GM23338 (cell line): ENCODE data around the gene EFCAB6. TPM values are rescaled to one million over a fixed set of nuclear protein-coding genes. Genes with fewer than 3 reads are reported as not detected.

Source experiments
- ATAC-seq: fragments of 200-7000 bp; cut with Tn5 transposase; 3 replicates; pipeline ENCODE4 v1.9.1; 2020
- DNase-seq: peaks from one replicate; pipeline ENCODE4 v3.0.0-alpha.2; 2015; ENCODE audit warnings: low spot score
- H2AFZ ChIP-seq: fragments of 200-600 bp; sonication (generic); 2 replicates; pipeline ENCODE4 v1.8.0; 2016; ENCODE audit warnings: antibody characterized with exemption, mild to moderate bottlenecking, moderate library complexity
- H3F3A ChIP-seq: fragments of 200-600 bp; sonication (generic); replicated peaks from 2 replicates; pipeline ENCODE4 v1.8.0; 2017; ENCODE audit warnings: antibody characterized with exemption, mixed run types, low read depth
- H3K27ac ChIP-seq: fragments of 200-600 bp; sonication (generic); 2 replicates; pipeline ENCODE4 v1.6.1; 2016; ENCODE audit warnings: low read depth
- H3K27me3 ChIP-seq: fragments of 200-600 bp; sonication (generic); 2 replicates; pipeline ENCODE4 v1.8.0; 2016; ENCODE audit warnings: mild to moderate bottlenecking, mixed run types, moderate library complexity; ENCODE audit not compliant: insufficient read depth
- H3K36me3 ChIP-seq: fragments of 200-600 bp; sonication (generic); 2 replicates; pipeline ENCODE4 v1.8.0; 2016; ENCODE audit warnings: mild to moderate bottlenecking; ENCODE audit not compliant: insufficient read depth
- H3K4me1 ChIP-seq: fragments of 200-600 bp; sonication (generic); 2 replicates; pipeline ENCODE4 v1.8.0; 2016; ENCODE audit warnings: mild to moderate bottlenecking, moderate library complexity; ENCODE audit not compliant: insufficient read depth
- H3K4me2 ChIP-seq: fragments of 200-600 bp; sonication (generic); 2 replicates; pipeline ENCODE4 v1.7.1; 2017; ENCODE audit warnings: mixed run types
- H3K4me3 ChIP-seq: fragments of 200-600 bp; sonication (generic); 2 replicates; pipeline ENCODE4 v1.6.1; 2016; ENCODE audit warnings: mixed run types
- H3K79me2 ChIP-seq: fragments of 200-600 bp; sonication (generic); replicated peaks from 2 replicates; pipeline ENCODE4 v1.8.0; 2017; ENCODE audit warnings: mild to moderate bottlenecking; ENCODE audit not compliant: insufficient read depth
- H3K9me2 ChIP-seq: fragments of 200-600 bp; sonication (generic); 2 replicates; pipeline ENCODE4 v1.8.0; 2017; ENCODE audit not compliant: insufficient read depth
- H4K20me1 ChIP-seq: fragments of 200-600 bp; sonication (generic); replicated peaks from 2 replicates; pipeline ENCODE4 v1.8.0; 2017; ENCODE audit warnings: mild to moderate bottlenecking; ENCODE audit not compliant: insufficient read depth
- H3K27ac Mint-ChIP-seq: 2 replicates; pipeline ENCODE4 v1.8.0; 2020; ENCODE audit warnings: inconsistent platforms, mild to moderate bottlenecking, moderate library complexity, mixed read lengths
- H3K27me3 Mint-ChIP-seq: 3 replicates; pipeline ENCODE4 v1.8.0; 2022; ENCODE audit warnings: low read depth, mild to moderate bottlenecking, moderate library complexity, mixed read lengths, inconsistent platforms; ENCODE audit not compliant: insufficient read depth, poor library complexity
- H3K36me3 Mint-ChIP-seq: 3 replicates; pipeline ENCODE4 v1.8.0; 2021; ENCODE audit warnings: low read depth, mild to moderate bottlenecking, inconsistent platforms, moderate library complexity, mixed read lengths
- H3K4me1 Mint-ChIP-seq: 3 replicates; pipeline ENCODE4 v1.8.0; 2020; ENCODE audit warnings: mild to moderate bottlenecking, inconsistent platforms, mixed read lengths
- H3K4me3 Mint-ChIP-seq: 3 replicates; pipeline ENCODE4 v1.8.0; 2021; ENCODE audit warnings: moderate library complexity, mild to moderate bottlenecking, inconsistent platforms, mixed read lengths
- H3K9me3 Mint-ChIP-seq: 3 replicates; pipeline ENCODE4 v1.8.0; 2020; ENCODE audit warnings: moderate library complexity, mild to moderate bottlenecking, inconsistent platforms, mixed read lengths
- CREB1 ChIP-seq: fragments of 250-450 bp; sonication (Bioruptor Pico); IDR thresholded peaks from 2 replicates; pipeline ENCODE4 v1.5.0; 2020; ENCODE audit warnings: low read depth, mild to moderate bottlenecking, moderate library complexity
- ETS1 ChIP-seq: IDR thresholded peaks from 2 replicates; pipeline ENCODE4 v1.6.1; 2016; ENCODE audit warnings: antibody characterized with exemption
- EZH2 ChIP-seq: fragments of 200-600 bp; sonication (generic); IDR thresholded peaks from one replicate; pipeline ENCODE4 v1.8.0; 2017; ENCODE audit warnings: antibody characterized with exemption, mild to moderate bottlenecking, low read depth; ENCODE audit not compliant: unreplicated experiment
- EZH2phosphoT487 ChIP-seq: fragments of 200-600 bp; sonication (generic); IDR thresholded peaks from one replicate; pipeline ENCODE4 v1.8.1; 2018; ENCODE audit warnings: antibody characterized with exemption; ENCODE audit not compliant: unreplicated experiment
- JUNB ChIP-seq: IDR thresholded peaks from one replicate; pipeline ENCODE4 v1.6.1; 2016; ENCODE audit warnings: antibody characterized with exemption; ENCODE audit not compliant: unreplicated experiment
- STAT1 ChIP-seq: IDR thresholded peaks from one replicate; pipeline ENCODE4 v1.6.1; 2016; ENCODE audit warnings: antibody characterized with exemption; ENCODE audit not compliant: unreplicated experiment
- ZNF114 ChIP-seq: fragments of 250-450 bp; sonication (Bioruptor Pico); IDR thresholded peaks from 2 replicates; pipeline ENCODE4 v1.5.0; 2020; ENCODE audit warnings: mild to moderate bottlenecking, moderate library complexity
- ZNF462 ChIP-seq: fragments of 250-450 bp; sonication (Bioruptor Pico); IDR thresholded peaks from 2 replicates; pipeline ENCODE4 v1.5.0; 2020; ENCODE audit warnings: mild to moderate bottlenecking, moderate library complexity
- polyA plus RNA-seq: library from polyadenylated mRNA; unstranded; fragments of >200 nt; fragmentation: Nextera tagmentation; extraction: Ambion mirVana; gene quantifications from 2 replicates; pipeline ENCODE4 v1.2.1, GENCODE V29; 2016
- total RNA-seq: library from RNA; depleted of rRNA; stranded (reverse); fragments of >200 nt; shearing (Covaris generic); gene quantifications from 2 replicates; pipeline ENCODE4 v1.2.3, GENCODE V29; 2014
- TF ChIP-seq, protein P1 (sequence below), 2 experiments: fragments of 200-600 bp in 1 of 2; sonication (generic) in 1 of 2; conservative IDR thresholded peaks; 2 replicates each; pipeline versions ENCODE4 v1.5.1 to v1.6.1; 2016 to 2017; ENCODE audit warnings: antibody characterized with exemption in 2 of 2, low read depth in 2 of 2, mild to moderate bottlenecking in 2 of 2, moderate library complexity in 1 of 2
- TF ChIP-seq, protein P2 (sequence below): IDR thresholded peaks from one replicate; pipeline ENCODE4 v1.6.1; 2018; ENCODE audit warnings: antibody characterized with exemption; ENCODE audit not compliant: unreplicated experiment

EFCAB6 gene
- total and polyA plus RNA-seq, 2 experiments from 2014 or later, result 1.1 to 1.8 TPM

GRCh38 chr22:43796567-43796966 is 15.5 kb downstream of the EFCAB6 start:
- Histone ChIP-seq H3K27me3 (no peaks in the 10 kb centered on the region), H3K9me2 (no peaks in the 10 kb centered on the region), H3K4me1 (no peaks in the 10 kb centered on the region), H3K27ac (no peak overlapping the region), H3K79me2 (no peaks in the 10 kb centered on the region), H3K4me2 (no peak overlapping the region), H3F3A (no peaks in the 10 kb centered on the region), H3K36me3 (no peaks in the 10 kb centered on the region), H2AFZ (no peak overlapping the region), H3K4me3 (no peak overlapping the region), H4K20me1 (no peaks in the 10 kb centered on the region)
- peak; percentile 69 for DNase-seq
- Mint-ChIP-seq H3K4me1 (peaks cover 6% of the 10 kb centered on the region; the same call in 2 of the 3 replicates), H3K9me3 (no peaks in the 10 kb centered on the region), H3K27me3 (no peaks in the 10 kb centered on the region), H3K36me3 (no peaks in the 10 kb centered on the region), H3K27ac (no peak overlapping the region), H3K4me3 (no peak overlapping the region)
- peak; percentile 75 for ATAC-seq
- TF ChIP-seq STAT1 (no peak), CREB1 (CRISPR knock-in tag) (no peak)
- TF ChIP-seq, protein P1, sequence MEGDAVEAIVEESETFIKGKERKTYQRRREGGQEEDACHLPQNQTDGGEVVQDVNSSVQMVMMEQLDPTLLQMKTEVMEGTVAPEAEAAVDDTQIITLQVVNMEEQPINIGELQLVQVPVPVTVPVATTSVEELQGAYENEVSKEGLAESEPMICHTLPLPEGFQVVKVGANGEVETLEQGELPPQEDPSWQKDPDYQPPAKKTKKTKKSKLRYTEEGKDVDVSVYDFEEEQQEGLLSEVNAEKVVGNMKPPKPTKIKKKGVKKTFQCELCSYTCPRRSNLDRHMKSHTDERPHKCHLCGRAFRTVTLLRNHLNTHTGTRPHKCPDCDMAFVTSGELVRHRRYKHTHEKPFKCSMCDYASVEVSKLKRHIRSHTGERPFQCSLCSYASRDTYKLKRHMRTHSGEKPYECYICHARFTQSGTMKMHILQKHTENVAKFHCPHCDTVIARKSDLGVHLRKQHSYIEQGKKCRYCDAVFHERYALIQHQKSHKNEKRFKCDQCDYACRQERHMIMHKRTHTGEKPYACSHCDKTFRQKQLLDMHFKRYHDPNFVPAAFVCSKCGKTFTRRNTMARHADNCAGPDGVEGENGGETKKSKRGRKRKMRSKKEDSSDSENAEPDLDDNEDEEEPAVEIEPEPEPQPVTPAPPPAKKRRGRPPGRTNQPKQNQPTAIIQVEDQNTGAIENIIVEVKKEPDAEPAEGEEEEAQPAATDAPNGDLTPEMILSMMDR (conservative IDR thresholded peaks at IDR 0.05; ENCODE audit: low read depth in 2 of 2), result peak; percentile 57 to 73

DNA sequence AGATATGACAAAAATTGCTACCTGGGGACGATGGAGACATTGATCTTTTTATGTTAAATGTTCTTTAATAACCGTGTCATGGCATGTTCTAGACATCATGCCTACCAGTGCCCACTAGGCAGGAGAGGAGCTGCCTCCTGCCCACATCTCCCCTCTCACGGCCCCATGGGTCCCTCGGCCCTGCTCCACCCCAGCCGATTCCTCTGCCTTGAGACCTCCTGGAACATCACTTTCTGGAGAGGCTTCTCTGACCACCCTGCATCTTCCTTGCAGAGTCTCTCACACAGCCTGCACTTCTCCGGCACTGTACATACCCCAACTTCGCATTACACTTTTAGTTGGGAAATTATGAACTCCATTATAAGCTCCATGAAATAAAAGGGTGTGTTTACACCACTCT is 16.8 kb downstream of the EFCAB6 start:
- Histone ChIP-seq H3K36me3 (no peaks in the 10 kb centered on the region), H3K4me2 (no peak overlapping the region), H3K27me3 (no peaks in the 10 kb centered on the region), H3K4me1 (no peaks in the 10 kb centered on the region), H3K9me2 (no peaks in the 10 kb centered on the region), H3K4me3 (no peak overlapping the region), H2AFZ (no peak overlapping the region), H4K20me1 (no peaks in the 10 kb centered on the region), H3F3A (no peaks in the 10 kb centered on the region), H3K79me2 (no peaks in the 10 kb centered on the region), H3K27ac (no peak overlapping the region)
- Mint-ChIP-seq H3K36me3 (no peaks in the 10 kb centered on the region), H3K4me3 (no peak overlapping the region), H3K27me3 (no peaks in the 10 kb centered on the region), H3K27ac (no peak overlapping the region), H3K9me3 (no peaks in the 10 kb centered on the region), H3K4me1 (peaks cover 6% of the 10 kb centered on the region; the same call in 2 of the 3 replicates)
- DNase-seq (no peak), ATAC-seq (no peak)
- TF ChIP-seq, protein P2, sequence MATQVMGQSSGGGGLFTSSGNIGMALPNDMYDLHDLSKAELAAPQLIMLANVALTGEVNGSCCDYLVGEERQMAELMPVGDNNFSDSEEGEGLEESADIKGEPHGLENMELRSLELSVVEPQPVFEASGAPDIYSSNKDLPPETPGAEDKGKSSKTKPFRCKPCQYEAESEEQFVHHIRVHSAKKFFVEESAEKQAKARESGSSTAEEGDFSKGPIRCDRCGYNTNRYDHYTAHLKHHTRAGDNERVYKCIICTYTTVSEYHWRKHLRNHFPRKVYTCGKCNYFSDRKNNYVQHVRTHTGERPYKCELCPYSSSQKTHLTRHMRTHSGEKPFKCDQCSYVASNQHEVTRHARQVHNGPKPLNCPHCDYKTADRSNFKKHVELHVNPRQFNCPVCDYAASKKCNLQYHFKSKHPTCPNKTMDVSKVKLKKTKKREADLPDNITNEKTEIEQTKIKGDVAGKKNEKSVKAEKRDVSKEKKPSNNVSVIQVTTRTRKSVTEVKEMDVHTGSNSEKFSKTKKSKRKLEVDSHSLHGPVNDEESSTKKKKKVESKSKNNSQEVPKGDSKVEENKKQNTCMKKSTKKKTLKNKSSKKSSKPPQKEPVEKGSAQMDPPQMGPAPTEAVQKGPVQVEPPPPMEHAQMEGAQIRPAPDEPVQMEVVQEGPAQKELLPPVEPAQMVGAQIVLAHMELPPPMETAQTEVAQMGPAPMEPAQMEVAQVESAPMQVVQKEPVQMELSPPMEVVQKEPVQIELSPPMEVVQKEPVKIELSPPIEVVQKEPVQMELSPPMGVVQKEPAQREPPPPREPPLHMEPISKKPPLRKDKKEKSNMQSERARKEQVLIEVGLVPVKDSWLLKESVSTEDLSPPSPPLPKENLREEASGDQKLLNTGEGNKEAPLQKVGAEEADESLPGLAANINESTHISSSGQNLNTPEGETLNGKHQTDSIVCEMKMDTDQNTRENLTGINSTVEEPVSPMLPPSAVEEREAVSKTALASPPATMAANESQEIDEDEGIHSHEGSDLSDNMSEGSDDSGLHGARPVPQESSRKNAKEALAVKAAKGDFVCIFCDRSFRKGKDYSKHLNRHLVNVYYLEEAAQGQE, result no peak
- TF ChIP-seq ZNF114 (CRISPR knock-in tag), result no peak
- TF ChIP-seq JUNB, result no peak
- no peak for TF ChIP-seq EZH2phosphoT487
- TF ChIP-seq ETS1, result no peak
- TF ChIP-seq EZH2, result no peak
- TF ChIP-seq ZNF462, result no peak
